GM21786 (cell line): ENCODE results near the gene NME3.
"Not testable (repeated sequence)": the region's sequence is repeated elsewhere in the genome, so short reads cannot be mapped to it uniquely, and the experiment has no call there.

Experiments
- ATAC-seq: cut with Tn5 transposase; IDR thresholded peaks from one replicate; pipeline ENCODE4 v1.9.1; 2021; ENCODE audit not compliant: unreplicated experiment

The NME3 gene

GRCh38 chr16:1771188-1771863 lies at the start of gene NME3:
Gene NME3, minus strand, starts transcription at chr16:1771543. Its CDS starts 9 bp downstream, at chr16:1771534.
- peak; percentile 34 for ATAC-seq

- no peak for ATAC-seq
These were observed 49.6 kb upstream of the NME3 start for GRCh38 chr16:1820946-1821290.

- no peak for ATAC-seq
These were observed 49.0 kb upstream of the NME3 start for GRCh38 chr16:1820096-1820945.

GRCh38 chr16:1819611-1820010 lies 48.3 kb upstream of the NME3 start:
- no peak for ATAC-seq

- ATAC-seq = no peak
These were observed 47.7 kb upstream of the NME3 start for GRCh38 chr16:1818873-1819525.

- ATAC-seq = no peak
These were observed 47.0 kb upstream of the NME3 start for GRCh38 chr16:1818204-1818872.

GRCh38 chr16:1817716-1818115 lies 46.4 kb upstream of the NME3 start:
- no peak for ATAC-seq

- ATAC-seq = no peak
These were observed 45.9 kb upstream of the NME3 start for GRCh38 chr16:1817276-1817589.

GRCh38 chr16:1816396-1817275 lies 45.3 kb upstream of the NME3 start:
- ATAC-seq = no peak

- no peak for ATAC-seq
These were observed 44.1 kb upstream of the NME3 start for GRCh38 chr16:1815461-1815860.

GRCh38 chr16:1812732-1813163 lies 41.4 kb upstream of the NME3 start:
- no peak for ATAC-seq

- ATAC-seq = no peak
These were observed 39.2 kb upstream of the NME3 start for GRCh38 chr16:1810536-1810935.

- ATAC-seq = no peak
These were observed 38.8 kb upstream of the NME3 start for GRCh38 chr16:1810106-1810505.

GRCh38 chr16:1809281-1809801 lies 38.0 kb upstream of the NME3 start:
- ATAC-seq = no peak

GRCh38 chr16:1808691-1809090 lies 37.3 kb upstream of the NME3 start:
- ATAC-seq = no peak

GRCh38 chr16:1807626-1808025 lies 36.3 kb upstream of the NME3 start:
- ATAC-seq = no peak

GRCh38 chr16:1800701-1801100 lies 29.4 kb upstream of the NME3 start:
- no peak for ATAC-seq

GRCh38 chr16:1799263-1799662 lies 27.9 kb upstream of the NME3 start:
- not testable (repeated sequence) for ATAC-seq

- no peak for ATAC-seq
These were observed 23.7 kb upstream of the NME3 start for GRCh38 chr16:1794908-1795666.
